Measurements from ENCODE around the gene REELD1.
A peak's percentile ranks its signal among the peaks of the same experiment; 100 is the strongest.

Gene REELD1

GRCh38 chr4:146194212-146194611 lies 20.1 kb upstream of the REELD1 start:
- no peak overlapping the region for H3K27ac Mint-ChIP-seq
- no peaks in the 10 kb centered on the region for H3K9me3 Mint-ChIP-seq
- peaks cover 22% of the 10 kb centered on the region for H3K36me3 Mint-ChIP-seq
- H3K4me1 Mint-ChIP-seq: no peaks in the 10 kb centered on the region
- no peak for ATAC-seq
- no peaks in the 10 kb centered on the region for H3K27me3 Mint-ChIP-seq
- H3K4me3 Mint-ChIP-seq: no peak overlapping the region

- H3K36me3 Mint-ChIP-seq: peaks cover 26% of the 10 kb centered on the region
- no peak for ATAC-seq
These were observed 11.7 kb upstream of the REELD1 start for GRCh38 chr4:146202665-146203064.

GRCh38 chr4:146207410-146207809 lies 6.9 kb upstream of the REELD1 start:
- ATAC-seq: no peak

More at GRCh38 chr4:146202665-146203064, 11.7 kb upstream of the REELD1 start:
- H3K27me3 Mint-ChIP-seq: no peaks in the 10 kb centered on the region
- H3K9me3 Mint-ChIP-seq: no peaks in the 10 kb centered on the region
- H3K4me3 Mint-ChIP-seq: no peak overlapping the region
- no peak overlapping the region for H3K27ac Mint-ChIP-seq
- H3K4me1 Mint-ChIP-seq: no peaks in the 10 kb centered on the region

GRCh38 chr4:146210890-146211289 lies 3.4 kb upstream of the REELD1 start:
- Mint-ChIP-seq H3K36me3 (no peaks in the 10 kb centered on the region), H3K9me3 (no peaks in the 10 kb centered on the region), H3K4me3 (no peak overlapping the region), H3K27ac (no peak overlapping the region), H3K4me1 (no peaks in the 10 kb centered on the region), H3K27me3 (no peaks in the 10 kb centered on the region)
- ATAC-seq: no peak

More at GRCh38 chr4:146207410-146207809, 6.9 kb upstream of the REELD1 start:
- Mint-ChIP-seq H3K36me3 (peaks cover 22% of the 10 kb centered on the region), H3K27ac (no peak overlapping the region), H3K9me3 (no peaks in the 10 kb centered on the region), H3K4me1 (no peaks in the 10 kb centered on the region), H3K27me3 (no peaks in the 10 kb centered on the region), H3K4me3 (no peak overlapping the region)

GRCh38 chr4:146211440-146211839 lies 2.9 kb upstream of the REELD1 start:
- Mint-ChIP-seq H3K27ac (no peak overlapping the region), H3K4me1 (no peaks in the 10 kb centered on the region), H3K9me3 (no peaks in the 10 kb centered on the region), H3K4me3 (no peak overlapping the region), H3K27me3 (no peaks in the 10 kb centered on the region), H3K36me3 (no peaks in the 10 kb centered on the region)
- ATAC-seq: no peak

GRCh38 chr4:146212781-146213180 lies 1.6 kb upstream of the REELD1 start:
- Mint-ChIP-seq H3K27me3 (no peaks in the 10 kb centered on the region), H3K4me1 (no peaks in the 10 kb centered on the region), H3K36me3 (no peaks in the 10 kb centered on the region), H3K9me3 (no peaks in the 10 kb centered on the region), H3K27ac (no peak overlapping the region), H3K4me3 (no peak overlapping the region)
- no peak for ATAC-seq

GRCh38 chr4:146222313-146222712 lies 8.0 kb downstream of the REELD1 start:
- Mint-ChIP-seq H3K36me3 (peaks cover 11% of the 10 kb centered on the region), H3K27ac (no peak overlapping the region), H3K27me3 (no peaks in the 10 kb centered on the region), H3K9me3 (no peaks in the 10 kb centered on the region), H3K4me3 (no peak overlapping the region), H3K4me1 (no peaks in the 10 kb centered on the region)
- no peak for ATAC-seq

- peaks cover 11% of the 10 kb centered on the region for H3K36me3 Mint-ChIP-seq
- ATAC-seq: no peak
- H3K4me3 Mint-ChIP-seq: no peak overlapping the region
- H3K27me3 Mint-ChIP-seq: no peaks in the 10 kb centered on the region
- no peak overlapping the region for H3K27ac Mint-ChIP-seq
- no peaks in the 10 kb centered on the region for H3K9me3 Mint-ChIP-seq
- H3K4me1 Mint-ChIP-seq: no peaks in the 10 kb centered on the region
These were observed 10.1 kb downstream of the REELD1 start for GRCh38 chr4:146224326-146224966.

- Mint-ChIP-seq H3K9me3 (no peaks in the 10 kb centered on the region), H3K36me3 (peaks cover 11% of the 10 kb centered on the region), H3K27ac (no peak overlapping the region), H3K27me3 (no peaks in the 10 kb centered on the region), H3K4me3 (no peak overlapping the region), H3K4me1 (no peaks in the 10 kb centered on the region)
- no peak for ATAC-seq
These were observed 15.1 kb downstream of the REELD1 start for GRCh38 chr4:146229406-146229805.

- Mint-ChIP-seq H3K36me3 (no peaks in the 10 kb centered on the region), H3K27ac (no peak overlapping the region), H3K27me3 (no peaks in the 10 kb centered on the region), H3K4me3 (no peak overlapping the region), H3K9me3 (no peaks in the 10 kb centered on the region), H3K4me1 (no peaks in the 10 kb centered on the region)
- no peak for ATAC-seq
These were observed 17.9 kb downstream of the REELD1 start for GRCh38 chr4:146232131-146232722.

GRCh38 chr4:146235654-146236177 lies 21.4 kb downstream of the REELD1 start:
- H3K27ac Mint-ChIP-seq: no peak overlapping the region
- H3K27me3 Mint-ChIP-seq: no peaks in the 10 kb centered on the region
- no peaks in the 10 kb centered on the region for H3K9me3 Mint-ChIP-seq
- no peaks in the 10 kb centered on the region for H3K36me3 Mint-ChIP-seq
- no peaks in the 10 kb centered on the region for H3K4me1 Mint-ChIP-seq
- no peak for ATAC-seq
- no peak overlapping the region for H3K4me3 Mint-ChIP-seq

GRCh38 chr4:146236216-146236615 lies 21.9 kb downstream of the REELD1 start:
- Mint-ChIP-seq H3K27ac (no peak overlapping the region), H3K4me1 (no peaks in the 10 kb centered on the region), H3K9me3 (no peaks in the 10 kb centered on the region), H3K27me3 (no peaks in the 10 kb centered on the region), H3K4me3 (no peak overlapping the region), H3K36me3 (no peaks in the 10 kb centered on the region)
- no peak for ATAC-seq

GRCh38 chr4:146237092-146237491 lies 22.8 kb downstream of the REELD1 start:
- Mint-ChIP-seq H3K4me1 (peaks cover 6% of the 10 kb centered on the region), H3K27ac (no peak overlapping the region), H3K4me3 (no peak overlapping the region), H3K9me3 (no peaks in the 10 kb centered on the region), H3K27me3 (no peaks in the 10 kb centered on the region), H3K36me3 (no peaks in the 10 kb centered on the region)
- no peak for ATAC-seq

- no peak for ATAC-seq
- Mint-ChIP-seq H3K4me3 (no peak overlapping the region), H3K9me3 (no peaks in the 10 kb centered on the region), H3K27ac (no peak overlapping the region), H3K4me1 (peaks cover 9% of the 10 kb centered on the region), H3K36me3 (no peaks in the 10 kb centered on the region), H3K27me3 (no peaks in the 10 kb centered on the region)
These were observed 23.8 kb downstream of the REELD1 start for GRCh38 chr4:146238107-146238506.

- Mint-ChIP-seq H3K36me3 (no peaks in the 10 kb centered on the region), H3K27ac (peak overlapping the region; percentile 45), H3K4me3 (peak overlapping the region; percentile 15), H3K27me3 (no peaks in the 10 kb centered on the region), H3K4me1 (peaks cover 21% of the 10 kb centered on the region), H3K9me3 (no peaks in the 10 kb centered on the region)
- ATAC-seq: peak; percentile 84
These were observed 29.0 kb downstream of the REELD1 start for GRCh38 chr4:146243141-146243882.

GRCh38 chr4:146243883-146244277 lies 29.5 kb downstream of the REELD1 start:
- no peak for ATAC-seq
- H3K27me3 Mint-ChIP-seq: no peaks in the 10 kb centered on the region
- H3K4me3 Mint-ChIP-seq: no peak overlapping the region
- no peaks in the 10 kb centered on the region for H3K9me3 Mint-ChIP-seq
- peak overlapping the region; percentile 45 for H3K27ac Mint-ChIP-seq
- peaks cover 21% of the 10 kb centered on the region for H3K4me1 Mint-ChIP-seq
- H3K36me3 Mint-ChIP-seq: no peaks in the 10 kb centered on the region
